HG03354 (cell line): ENCODE results near the gene C2CD2L.
A peak's percentile ranks its signal among the peaks of the same experiment; 100 is the strongest.
"Not testable (repeated sequence)": the region's sequence is repeated elsewhere in the genome, so short reads cannot be mapped to it uniquely, and the experiment has no call there.

Experiments
- ATAC-seq: cut with Tn5 transposase; IDR thresholded peaks from one replicate; pipeline ENCODE4 v1.9.1; 2021; ENCODE audit warnings: mild to moderate bottlenecking; ENCODE audit not compliant: unreplicated experiment, poor library complexity, severe bottlenecking

The C2CD2L gene

GRCh38 chr11:119106564-119107537 is at the start of gene C2CD2L:
Gene C2CD2L (plus strand): TSS chr11:119107344. CDS start chr11:119107742, 398 bp downstream.
- peak; percentile 78 for ATAC-seq

- ATAC-seq: not testable (repeated sequence)
Measured at GRCh38 chr11:119059128-119059527, 48.0 kb upstream of the C2CD2L start.

- ATAC-seq: no peak
Measured at GRCh38 chr11:119061256-119061655, 45.9 kb upstream of the C2CD2L start.

GRCh38 chr11:119062779-119063178 is 44.4 kb upstream of the C2CD2L start:
- ATAC-seq: no peak

- ATAC-seq: no peak
Measured at GRCh38 chr11:119065369-119065768, 41.8 kb upstream of the C2CD2L start.

- ATAC-seq: peak; percentile 89
Measured at GRCh38 chr11:119067371-119068222, 39.5 kb upstream of the C2CD2L start, which contains the start of gene VPS11. Gene VPS11 (plus strand): TSS chr11:119067818. CDS start chr11:119067824, 6 bp downstream.

- no peak for ATAC-seq
Measured at GRCh38 chr11:119077839-119078238, 29.3 kb upstream of the C2CD2L start.

GRCh38 chr11:119078675-119079420 is 28.3 kb upstream of the C2CD2L start:
- no peak for ATAC-seq

- no peak for ATAC-seq
Measured at GRCh38 chr11:119081682-119082260, 25.4 kb upstream of the C2CD2L start.

GRCh38 chr11:119084663-119085436 is 22.3 kb upstream of the C2CD2L start, which contains the start of gene HMBS:
Gene HMBS (plus strand): TSS chr11:119084881. CDS start chr11:119085034, 153 bp downstream.
- ATAC-seq: peak; percentile 91

- ATAC-seq: peak; percentile 10
Measured at GRCh38 chr11:119085437-119085847, 21.7 kb upstream of the C2CD2L start.

- ATAC-seq: no peak
Measured at GRCh38 chr11:119087123-119087522, 20.0 kb upstream of the C2CD2L start.

- no peak for ATAC-seq
Measured at GRCh38 chr11:119087747-119088241, 19.4 kb upstream of the C2CD2L start.

GRCh38 chr11:119088406-119088805 is 18.7 kb upstream of the C2CD2L start:
- no peak for ATAC-seq

GRCh38 chr11:119089319-119089718 is 17.8 kb upstream of the C2CD2L start:
- no peak for ATAC-seq

GRCh38 chr11:119091178-119091577 is 16.0 kb upstream of the C2CD2L start:
- no peak for ATAC-seq

GRCh38 chr11:119091966-119092879 is 14.9 kb upstream of the C2CD2L start:
- ATAC-seq: no peak
